ENCODE results near the gene DMP1.

The DMP1 gene

GRCh38 chr4:87649980-87650379 is at the start of gene DMP1:
DMP1 (plus strand) TSS chr4:87650280; CDS start chr4:87656493, 6,213 bp downstream.
- Histone ChIP-seq H3K27me3 (replicated peaks; ENCODE audit: control insufficient read depth, insufficient read depth, low read length) (no peaks in the 10 kb centered on the region), H3K36me3 (ENCODE audit: control insufficient read depth, insufficient read depth, low read length) (no peaks in the 10 kb centered on the region), H3K4me3 (replicated peaks; ENCODE audit: low read depth, low read length) (no peak within 1 kb of the TSS)
- TF ChIP-seq CTCF (IDR thresholded peaks at IDR 0.05; ENCODE audit: insufficient read depth, low read length, poor library complexity, severe bottlenecking) = no peak
- no peak for DNase-seq (ENCODE audit: extremely low read depth, insufficient read length)

GRCh38 chr4:87601361-87601760 is 48.7 kb upstream of the DMP1 start:
- Histone ChIP-seq H3K36me3 (ENCODE audit: control insufficient read depth, insufficient read depth, low read length) (no peaks in the 10 kb centered on the region), H3K4me3 (replicated peaks; ENCODE audit: low read depth, low read length) (no peak overlapping the region), H3K27me3 (replicated peaks; ENCODE audit: control insufficient read depth, insufficient read depth, low read length) (no peaks in the 10 kb centered on the region)
- no peak for TF ChIP-seq CTCF (IDR thresholded peaks at IDR 0.05; ENCODE audit: insufficient read depth, low read length, poor library complexity, severe bottlenecking)
- DNase-seq (ENCODE audit: extremely low read depth, insufficient read length) = no peak

GRCh38 chr4:87608229-87608628 is 41.9 kb upstream of the DMP1 start, which contains the start of gene DSPP:
DSPP (plus strand) TSS chr4:87608529; CDS start chr4:87610909, 2,380 bp downstream.
- H3K4me3 ChIP-seq (replicated peaks; ENCODE audit: low read depth, low read length) = no peak within 1 kb of the TSS
- DNase-seq (ENCODE audit: extremely low read depth, insufficient read length) = no peak
- no peaks in the 10 kb centered on the region for H3K27me3 ChIP-seq (replicated peaks; ENCODE audit: control insufficient read depth, insufficient read depth, low read length)
- no peak for TF ChIP-seq CTCF (IDR thresholded peaks at IDR 0.05; ENCODE audit: insufficient read depth, low read length, poor library complexity, severe bottlenecking)
- H3K36me3 ChIP-seq (ENCODE audit: control insufficient read depth, insufficient read depth, low read length) = no peaks in the 10 kb centered on the region

- no peak for DNase-seq (ENCODE audit: extremely low read depth, insufficient read length)
- no peaks in the 10 kb centered on the region for H3K36me3 ChIP-seq (ENCODE audit: control insufficient read depth, insufficient read depth, low read length)
- TF ChIP-seq CTCF (IDR thresholded peaks at IDR 0.05; ENCODE audit: insufficient read depth, low read length, poor library complexity, severe bottlenecking) = no peak
- H3K4me3 ChIP-seq (replicated peaks; ENCODE audit: low read depth, low read length) = no peak overlapping the region
- no peaks in the 10 kb centered on the region for H3K27me3 ChIP-seq (replicated peaks; ENCODE audit: control insufficient read depth, insufficient read depth, low read length)
Observed at GRCh38 chr4:87614292-87614890, 35.7 kb upstream of the DMP1 start.

GRCh38 chr4:87616268-87616667 is 33.8 kb upstream of the DMP1 start:
- H3K36me3 ChIP-seq (ENCODE audit: control insufficient read depth, insufficient read depth, low read length) = no peaks in the 10 kb centered on the region
- DNase-seq (ENCODE audit: extremely low read depth, insufficient read length) = no peak
- no peak for TF ChIP-seq CTCF (IDR thresholded peaks at IDR 0.05; ENCODE audit: insufficient read depth, low read length, poor library complexity, severe bottlenecking)
- no peak overlapping the region for H3K4me3 ChIP-seq (replicated peaks; ENCODE audit: low read depth, low read length)
- no peaks in the 10 kb centered on the region for H3K27me3 ChIP-seq (replicated peaks; ENCODE audit: control insufficient read depth, insufficient read depth, low read length)

- DNase-seq (ENCODE audit: extremely low read depth, insufficient read length) = no peak
- H3K27me3 ChIP-seq (replicated peaks; ENCODE audit: control insufficient read depth, insufficient read depth, low read length) = no peaks in the 10 kb centered on the region
- H3K36me3 ChIP-seq (ENCODE audit: control insufficient read depth, insufficient read depth, low read length) = no peaks in the 10 kb centered on the region
- no peak overlapping the region for H3K4me3 ChIP-seq (replicated peaks; ENCODE audit: low read depth, low read length)
- TF ChIP-seq CTCF (IDR thresholded peaks at IDR 0.05; ENCODE audit: insufficient read depth, low read length, poor library complexity, severe bottlenecking) = no peak
Observed at GRCh38 chr4:87620086-87620485, 30.0 kb upstream of the DMP1 start.

Measured in GM06990 (cell line).